Measurements from ENCODE around the gene MICAL3.
A peak's percentile ranks its signal among the peaks of the same experiment; 100 is the strongest.

The MICAL3 gene

DNA sequence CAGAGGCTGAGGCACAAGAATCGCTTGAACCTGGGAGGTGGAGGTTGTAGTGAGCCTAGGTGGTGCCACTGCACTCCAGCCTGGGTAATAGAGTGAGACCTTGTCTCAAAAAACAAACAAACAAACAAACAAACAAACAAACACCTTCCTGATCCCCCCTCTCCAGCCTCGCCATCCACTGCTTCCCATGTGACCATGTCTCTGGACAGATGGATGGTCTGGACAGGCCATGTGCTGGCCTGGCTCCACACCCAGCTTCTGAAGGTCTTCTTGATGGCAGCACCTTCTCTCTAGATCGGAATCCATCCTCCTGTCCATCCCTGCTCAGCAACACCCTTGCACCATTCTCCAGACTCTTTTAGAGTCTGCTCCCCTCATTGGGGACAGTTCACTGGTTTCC is 42.8 kb upstream of the MICAL3 start:
- no peaks in the 10 kb centered on the region for H3F3A ChIP-seq (ENCODE audit: insufficient read depth, low read length)
- no peak overlapping the region for H3K4me3 ChIP-seq (ENCODE audit: low read depth, low read length, poor library complexity, severe bottlenecking)
- no peak overlapping the region for H3K9ac ChIP-seq (ENCODE audit: low read length)
- H2AFZ ChIP-seq (ENCODE audit: low read length), result no peak overlapping the region
- no peak for TF ChIP-seq EZH2 (IDR thresholded peaks at IDR 0.05; ENCODE audit: borderline replicate concordance, low read length)
- TF ChIP-seq, protein P1, sequence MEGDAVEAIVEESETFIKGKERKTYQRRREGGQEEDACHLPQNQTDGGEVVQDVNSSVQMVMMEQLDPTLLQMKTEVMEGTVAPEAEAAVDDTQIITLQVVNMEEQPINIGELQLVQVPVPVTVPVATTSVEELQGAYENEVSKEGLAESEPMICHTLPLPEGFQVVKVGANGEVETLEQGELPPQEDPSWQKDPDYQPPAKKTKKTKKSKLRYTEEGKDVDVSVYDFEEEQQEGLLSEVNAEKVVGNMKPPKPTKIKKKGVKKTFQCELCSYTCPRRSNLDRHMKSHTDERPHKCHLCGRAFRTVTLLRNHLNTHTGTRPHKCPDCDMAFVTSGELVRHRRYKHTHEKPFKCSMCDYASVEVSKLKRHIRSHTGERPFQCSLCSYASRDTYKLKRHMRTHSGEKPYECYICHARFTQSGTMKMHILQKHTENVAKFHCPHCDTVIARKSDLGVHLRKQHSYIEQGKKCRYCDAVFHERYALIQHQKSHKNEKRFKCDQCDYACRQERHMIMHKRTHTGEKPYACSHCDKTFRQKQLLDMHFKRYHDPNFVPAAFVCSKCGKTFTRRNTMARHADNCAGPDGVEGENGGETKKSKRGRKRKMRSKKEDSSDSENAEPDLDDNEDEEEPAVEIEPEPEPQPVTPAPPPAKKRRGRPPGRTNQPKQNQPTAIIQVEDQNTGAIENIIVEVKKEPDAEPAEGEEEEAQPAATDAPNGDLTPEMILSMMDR (IDR thresholded peaks at IDR 0.05; ENCODE audit: low read length), result no peak
- no peaks in the 10 kb centered on the region for H3K36me3 ChIP-seq (ENCODE audit: insufficient read depth, low read length)
- no peaks in the 10 kb centered on the region for H3K79me2 ChIP-seq (ENCODE audit: insufficient read depth, low read length)
- H3K9me2 ChIP-seq (ENCODE audit: low read depth, low read length), result no peaks in the 10 kb centered on the region
- no peak overlapping the region for H3K4me2 ChIP-seq (ENCODE audit: low read length)
- H4K20me1 ChIP-seq (ENCODE audit: insufficient read depth, low read length), result no peaks in the 10 kb centered on the region
- H3K4me1 ChIP-seq (ENCODE audit: insufficient read depth, low read length, severe bottlenecking), result peaks cover 21% of the 10 kb centered on the region
- no peaks in the 10 kb centered on the region for H3K9me3 ChIP-seq (ENCODE audit: low read length)
- H3K27ac ChIP-seq (ENCODE audit: low read depth, low read length, poor library complexity, severe bottlenecking), result peak overlapping the region; percentile 51
- peaks cover 4% of the 10 kb centered on the region; the same call in 1 of the 2 replicates for H3K27me3 ChIP-seq (ENCODE audit: insufficient read depth, low read length)

DNA sequence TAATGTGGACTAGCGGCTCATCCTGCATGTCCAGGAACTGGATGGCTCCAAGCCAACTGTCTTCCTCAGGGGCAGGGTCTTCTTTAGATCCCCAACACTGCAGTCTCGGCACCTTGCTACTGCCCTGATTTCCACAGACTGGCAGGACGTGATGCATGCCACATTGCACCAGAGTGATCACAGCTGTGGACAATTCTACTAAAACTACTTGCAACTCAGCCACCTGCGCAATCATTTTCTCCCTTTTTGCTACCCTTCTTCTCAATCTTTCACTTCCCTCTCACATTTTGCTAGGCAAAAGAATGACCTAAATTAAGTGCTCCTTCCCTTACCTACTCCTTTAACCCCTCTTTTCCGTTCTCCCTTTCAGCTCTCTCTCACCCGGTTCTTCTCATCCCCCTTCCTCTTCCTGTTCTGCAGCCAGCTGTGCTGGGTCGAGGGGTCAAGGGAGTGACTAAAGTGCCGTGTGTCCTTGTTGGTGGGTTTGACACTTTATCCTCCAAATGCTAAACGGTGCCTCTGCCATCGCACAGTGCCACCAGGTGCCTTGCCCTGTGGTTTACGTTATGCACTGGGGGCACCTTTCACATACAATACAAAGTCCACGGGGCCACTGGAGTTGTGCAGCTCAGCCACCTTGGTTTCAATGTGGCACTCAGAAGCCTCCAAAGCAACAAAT is 42.0 kb upstream of the MICAL3 start:
- TF ChIP-seq, protein P1 (IDR thresholded peaks at IDR 0.05; ENCODE audit: low read length), result no peak
- TF ChIP-seq EZH2 (IDR thresholded peaks at IDR 0.05; ENCODE audit: borderline replicate concordance, low read length), result no peak
- Histone ChIP-seq H3K9me2 (ENCODE audit: low read depth, low read length) (no peaks in the 10 kb centered on the region), H3K36me3 (ENCODE audit: insufficient read depth, low read length) (no peaks in the 10 kb centered on the region), H3K79me2 (ENCODE audit: insufficient read depth, low read length) (no peaks in the 10 kb centered on the region), H4K20me1 (ENCODE audit: insufficient read depth, low read length) (no peaks in the 10 kb centered on the region), H2AFZ (ENCODE audit: low read length) (no peak overlapping the region), H3K9ac (ENCODE audit: low read length) (no peak overlapping the region), H3K4me1 (ENCODE audit: insufficient read depth, low read length, severe bottlenecking) (peaks cover 17% of the 10 kb centered on the region), H3K27ac (ENCODE audit: low read depth, low read length, poor library complexity, severe bottlenecking) (peak overlapping the region; percentile 51), H3K4me3 (ENCODE audit: low read depth, low read length, poor library complexity, severe bottlenecking) (no peak overlapping the region), H3K9me3 (ENCODE audit: low read length) (no peaks in the 10 kb centered on the region), H3K4me2 (ENCODE audit: low read length) (peak overlapping the region; percentile 46), H3F3A (ENCODE audit: insufficient read depth, low read length) (no peaks in the 10 kb centered on the region), H3K27me3 (ENCODE audit: insufficient read depth, low read length) (peaks cover 4% of the 10 kb centered on the region; the same call in 1 of the 2 replicates)

DNA sequence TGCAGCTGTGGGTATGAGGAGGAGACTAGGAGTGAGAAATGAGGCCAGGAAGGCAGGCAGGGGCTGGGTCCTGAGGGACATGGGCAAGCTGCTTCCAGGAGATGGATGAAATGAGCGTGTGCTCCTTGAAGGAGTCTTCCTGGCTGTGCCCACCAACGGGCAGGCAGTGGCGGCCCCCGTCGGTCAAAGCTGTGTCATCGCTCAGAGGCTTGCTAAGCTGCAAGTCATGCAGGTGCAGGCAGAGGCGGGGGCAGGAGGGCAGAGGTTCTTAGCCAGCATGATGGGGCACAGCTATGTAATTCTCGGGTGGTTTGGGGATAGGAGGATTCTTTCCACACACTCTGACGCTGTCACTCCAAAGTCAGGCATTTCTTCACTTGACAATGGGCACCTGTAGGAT is 40.9 kb upstream of the MICAL3 start:
- Histone ChIP-seq H3K4me1 (ENCODE audit: insufficient read depth, low read length, severe bottlenecking) (peaks cover 17% of the 10 kb centered on the region), H3K27ac (ENCODE audit: low read depth, low read length, poor library complexity, severe bottlenecking) (no peak overlapping the region), H3K36me3 (ENCODE audit: insufficient read depth, low read length) (no peaks in the 10 kb centered on the region), H3K27me3 (ENCODE audit: insufficient read depth, low read length) (peaks cover 4% of the 10 kb centered on the region; the same call in 1 of the 2 replicates), H3K9me2 (ENCODE audit: low read depth, low read length) (no peaks in the 10 kb centered on the region), H3K9me3 (ENCODE audit: low read length) (no peaks in the 10 kb centered on the region), H2AFZ (ENCODE audit: low read length) (no peak overlapping the region), H3K9ac (ENCODE audit: low read length) (no peak overlapping the region), H3K79me2 (ENCODE audit: insufficient read depth, low read length) (no peaks in the 10 kb centered on the region), H3K4me2 (ENCODE audit: low read length) (peak overlapping the region; percentile 46), H3K4me3 (ENCODE audit: low read depth, low read length, poor library complexity, severe bottlenecking) (no peak overlapping the region), H3F3A (ENCODE audit: insufficient read depth, low read length) (no peaks in the 10 kb centered on the region), H4K20me1 (ENCODE audit: insufficient read depth, low read length) (no peaks in the 10 kb centered on the region)
- TF ChIP-seq, protein P1 (IDR thresholded peaks at IDR 0.05; ENCODE audit: low read length), result no peak
- no peak for TF ChIP-seq EZH2 (IDR thresholded peaks at IDR 0.05; ENCODE audit: borderline replicate concordance, low read length)
